Measurements from ENCODE around the gene ZG16.

Gene ZG16

GRCh38 chr16:29807426-29808218 is 29.6 kb downstream of the ZG16 start:
- Mint-ChIP-seq H3K9me3 (no peaks in the 10 kb centered on the region), H3K4me1 (peaks cover 65% of the 10 kb centered on the region), H3K27ac (peak overlapping the region; percentile 86), H3K36me3 (peaks cover 44% of the 10 kb centered on the region), H3K27me3 (no peaks in the 10 kb centered on the region), H3K4me3 (peak overlapping the region; percentile 79)
- peak; percentile 60 for ATAC-seq

- H3K27me3 Mint-ChIP-seq = no peaks in the 10 kb centered on the region
- no peak for ATAC-seq
- H3K4me1 Mint-ChIP-seq = peaks cover 67% of the 10 kb centered on the region
- H3K27ac Mint-ChIP-seq = peak overlapping the region; percentile 86
- peaks cover 43% of the 10 kb centered on the region for H3K36me3 Mint-ChIP-seq
- H3K4me3 Mint-ChIP-seq = peak overlapping the region; percentile 79
- H3K9me3 Mint-ChIP-seq = no peaks in the 10 kb centered on the region
Measured at GRCh38 chr16:29808219-29808900, 30.3 kb downstream of the ZG16 start.

- Mint-ChIP-seq H3K27ac (no peak overlapping the region), H3K27me3 (no peaks in the 10 kb centered on the region), H3K36me3 (peaks cover 38% of the 10 kb centered on the region), H3K4me3 (peak overlapping the region; percentile 79), H3K4me1 (peaks cover 64% of the 10 kb centered on the region), H3K9me3 (no peaks in the 10 kb centered on the region)
- no peak for ATAC-seq
Measured at GRCh38 chr16:29809031-29809747, 31.1 kb downstream of the ZG16 start.

GRCh38 chr16:29809850-29810698 is 32.0 kb downstream of the ZG16 start:
- peak overlapping the region; percentile 42 for H3K27ac Mint-ChIP-seq
- H3K4me3 Mint-ChIP-seq = peak overlapping the region; percentile 79
- no peaks in the 10 kb centered on the region for H3K27me3 Mint-ChIP-seq
- H3K4me1 Mint-ChIP-seq = peaks cover 66% of the 10 kb centered on the region
- H3K9me3 Mint-ChIP-seq = no peaks in the 10 kb centered on the region
- peaks cover 37% of the 10 kb centered on the region for H3K36me3 Mint-ChIP-seq
- no peak for ATAC-seq

GRCh38 chr16:29810699-29811169 is 32.7 kb downstream of the ZG16 start:
- peak overlapping the region; percentile 79 for H3K4me3 Mint-ChIP-seq
- peaks cover 66% of the 10 kb centered on the region for H3K4me1 Mint-ChIP-seq
- no peak for ATAC-seq
- H3K36me3 Mint-ChIP-seq = peaks cover 33% of the 10 kb centered on the region
- H3K27ac Mint-ChIP-seq = peak overlapping the region; percentile 42
- no peaks in the 10 kb centered on the region for H3K9me3 Mint-ChIP-seq
- no peaks in the 10 kb centered on the region for H3K27me3 Mint-ChIP-seq

GRCh38 chr16:29811170-29811895 is 33.3 kb downstream of the ZG16 start:
- peaks cover 66% of the 10 kb centered on the region for H3K4me1 Mint-ChIP-seq
- H3K36me3 Mint-ChIP-seq = peaks cover 33% of the 10 kb centered on the region

GRCh38 chr16:29811896-29812665 is 34.0 kb downstream of the ZG16 start, which contains the start of gene PRRT2:
TSS of gene PRRT2 (plus strand) at chr16:29812193. CDS start at chr16:29813055, 862 bp downstream.
- peaks cover 33% of the 10 kb centered on the region for H3K36me3 Mint-ChIP-seq
- no peak for ATAC-seq

More at GRCh38 chr16:29811170-29811895, 33.3 kb downstream of the ZG16 start:
- Mint-ChIP-seq H3K27ac (peak overlapping the region; percentile 26), H3K4me3 (peak overlapping the region; percentile 79), H3K27me3 (no peaks in the 10 kb centered on the region), H3K9me3 (no peaks in the 10 kb centered on the region)
- ATAC-seq = peak; percentile 47

GRCh38 chr16:29812754-29813643 is 34.9 kb downstream of the ZG16 start:
- no peak for ATAC-seq
- H3K9me3 Mint-ChIP-seq = no peaks in the 10 kb centered on the region
- H3K27me3 Mint-ChIP-seq = no peaks in the 10 kb centered on the region
- H3K36me3 Mint-ChIP-seq = peaks cover 29% of the 10 kb centered on the region
- H3K4me1 Mint-ChIP-seq = peaks cover 74% of the 10 kb centered on the region
- no peak overlapping the region for H3K27ac Mint-ChIP-seq
- H3K4me3 Mint-ChIP-seq = peak overlapping the region; percentile 12

More at GRCh38 chr16:29811896-29812665, 34.0 kb downstream of the ZG16 start, which contains the start of gene PRRT2:
- Mint-ChIP-seq H3K27ac (peak within 1 kb of the TSS; percentile 26), H3K9me3 (no peaks in the 10 kb centered on the region), H3K4me1 (peaks cover 72% of the 10 kb centered on the region), H3K4me3 (peak within 1 kb of the TSS; percentile 79), H3K27me3 (no peaks in the 10 kb centered on the region)

- Mint-ChIP-seq H3K27ac (no peak overlapping the region), H3K9me3 (no peaks in the 10 kb centered on the region), H3K4me1 (peaks cover 74% of the 10 kb centered on the region), H3K36me3 (peaks cover 29% of the 10 kb centered on the region), H3K4me3 (no peak overlapping the region), H3K27me3 (no peaks in the 10 kb centered on the region)
- no peak for ATAC-seq
Measured at GRCh38 chr16:29813644-29814562, 35.8 kb downstream of the ZG16 start.

GRCh38 chr16:29814592-29814991 is 36.5 kb downstream of the ZG16 start:
- peak overlapping the region; percentile 94 for H3K27ac Mint-ChIP-seq
- peaks cover 79% of the 10 kb centered on the region for H3K4me1 Mint-ChIP-seq
- no peaks in the 10 kb centered on the region for H3K9me3 Mint-ChIP-seq
- ATAC-seq = no peak
- peak overlapping the region; percentile 94 for H3K4me3 Mint-ChIP-seq
- H3K36me3 Mint-ChIP-seq = peaks cover 34% of the 10 kb centered on the region
- H3K27me3 Mint-ChIP-seq = no peaks in the 10 kb centered on the region

- Mint-ChIP-seq H3K4me3 (peak overlapping the region; percentile 94), H3K36me3 (peaks cover 30% of the 10 kb centered on the region), H3K4me1 (peaks cover 79% of the 10 kb centered on the region), H3K27me3 (no peaks in the 10 kb centered on the region), H3K9me3 (no peaks in the 10 kb centered on the region), H3K27ac (peak overlapping the region; percentile 94)
- ATAC-seq = no peak
Measured at GRCh38 chr16:29815032-29815721, 37.1 kb downstream of the ZG16 start.
